SHP77 (cell line): ENCODE results near the gene GOSR1.
"Not testable (repeated sequence)": the region's sequence is repeated elsewhere in the genome, so short reads cannot be mapped to it uniquely, and the experiment has no call there.

Source experiments
- DNase-seq, 2 experiments: peaks; one replicate each; lab custom pipeline; 2025; lab: John Stamatoyannopoulos, UW

Gene GOSR1

DNA sequence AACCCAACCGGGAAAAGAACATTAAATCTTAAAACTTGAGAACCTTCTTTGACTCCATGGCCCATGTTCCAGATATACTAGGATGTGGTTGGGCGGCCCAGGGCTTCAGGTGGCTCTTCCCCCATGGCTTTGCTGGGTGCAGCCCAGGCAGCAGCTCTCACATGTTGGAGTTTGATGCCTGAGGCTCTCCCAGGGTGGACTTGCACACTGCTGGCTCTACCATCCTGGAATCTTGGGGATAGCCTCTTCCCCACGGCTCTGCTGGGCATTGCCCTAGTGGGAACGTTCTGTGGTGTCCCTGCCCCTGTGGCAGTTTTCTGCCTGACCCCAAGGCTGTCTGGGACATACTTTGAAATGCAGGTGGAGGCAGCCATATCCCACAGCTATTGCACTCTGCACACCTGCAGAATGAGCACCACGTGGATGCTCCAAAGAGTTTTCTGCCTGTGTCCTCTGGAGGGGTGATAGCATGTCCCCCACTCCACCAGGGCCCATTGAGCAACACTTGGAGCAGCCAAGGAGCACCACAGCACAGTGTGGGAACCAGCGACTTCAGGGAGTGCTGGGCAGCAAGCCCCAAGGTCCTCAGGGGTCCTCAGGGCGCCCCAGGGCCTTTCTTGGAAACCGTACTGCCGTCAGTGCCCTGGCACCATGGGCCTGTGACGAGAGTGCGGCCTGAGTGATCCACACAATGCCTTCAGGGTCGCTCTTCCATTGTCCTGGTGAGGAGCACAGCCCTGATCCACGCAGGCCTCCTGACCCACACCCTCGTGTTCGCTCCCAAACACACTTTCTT, 70.8 kb downstream of the GOSR1 start:
- no peak for DNase-seq

DNA sequence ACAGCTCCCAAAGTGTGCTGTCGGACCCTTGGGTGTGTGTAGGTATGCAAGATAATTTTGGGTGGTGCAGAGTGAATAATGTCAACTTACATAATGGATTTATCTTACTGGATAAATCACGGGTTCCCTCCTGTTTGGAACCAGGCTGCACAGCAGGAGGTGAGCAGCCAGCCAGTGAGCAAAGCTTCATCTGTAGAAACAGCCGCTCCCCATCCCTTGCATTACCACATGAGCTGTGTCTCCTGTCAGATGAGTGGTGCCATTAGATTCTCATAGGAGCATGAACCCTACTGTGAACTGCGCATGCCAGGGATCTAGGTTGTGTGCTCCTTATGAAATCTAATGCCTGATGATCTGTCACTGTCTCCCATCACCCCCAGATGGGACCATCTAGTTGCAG, 72.0 kb downstream of the GOSR1 start:
- DNase-seq = not testable (repeated sequence)

DNA sequence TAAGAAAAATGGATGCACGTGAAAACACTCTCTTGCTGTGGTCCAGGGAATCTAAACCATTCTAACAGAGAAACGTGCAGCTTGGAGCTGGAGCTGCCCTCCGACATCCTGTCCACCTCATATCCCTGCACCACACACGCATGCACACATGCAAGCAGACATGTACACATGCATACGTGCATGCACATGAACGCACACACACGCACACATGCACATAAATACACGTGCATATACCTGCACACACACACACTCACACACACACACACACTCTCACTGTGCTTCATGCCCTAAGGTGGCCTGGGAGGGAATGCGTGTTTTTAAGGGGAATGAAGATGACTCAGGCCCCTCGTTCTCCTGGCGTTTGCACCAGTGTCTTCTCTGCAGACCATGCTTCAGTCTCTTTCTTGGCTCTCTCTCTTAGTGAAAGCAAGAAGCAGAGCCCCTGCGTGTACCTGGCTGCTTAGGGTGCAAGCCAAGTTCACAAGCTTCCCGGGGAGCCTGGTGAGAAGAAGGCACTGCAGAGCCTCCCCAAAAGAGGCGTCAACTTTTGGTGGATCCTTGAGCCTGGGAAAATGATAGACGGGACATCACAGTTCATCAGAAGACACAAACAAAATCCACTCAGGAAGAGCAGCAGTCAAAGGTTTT, 72.8 kb downstream of the GOSR1 start:
- DNase-seq = no peak

DNA sequence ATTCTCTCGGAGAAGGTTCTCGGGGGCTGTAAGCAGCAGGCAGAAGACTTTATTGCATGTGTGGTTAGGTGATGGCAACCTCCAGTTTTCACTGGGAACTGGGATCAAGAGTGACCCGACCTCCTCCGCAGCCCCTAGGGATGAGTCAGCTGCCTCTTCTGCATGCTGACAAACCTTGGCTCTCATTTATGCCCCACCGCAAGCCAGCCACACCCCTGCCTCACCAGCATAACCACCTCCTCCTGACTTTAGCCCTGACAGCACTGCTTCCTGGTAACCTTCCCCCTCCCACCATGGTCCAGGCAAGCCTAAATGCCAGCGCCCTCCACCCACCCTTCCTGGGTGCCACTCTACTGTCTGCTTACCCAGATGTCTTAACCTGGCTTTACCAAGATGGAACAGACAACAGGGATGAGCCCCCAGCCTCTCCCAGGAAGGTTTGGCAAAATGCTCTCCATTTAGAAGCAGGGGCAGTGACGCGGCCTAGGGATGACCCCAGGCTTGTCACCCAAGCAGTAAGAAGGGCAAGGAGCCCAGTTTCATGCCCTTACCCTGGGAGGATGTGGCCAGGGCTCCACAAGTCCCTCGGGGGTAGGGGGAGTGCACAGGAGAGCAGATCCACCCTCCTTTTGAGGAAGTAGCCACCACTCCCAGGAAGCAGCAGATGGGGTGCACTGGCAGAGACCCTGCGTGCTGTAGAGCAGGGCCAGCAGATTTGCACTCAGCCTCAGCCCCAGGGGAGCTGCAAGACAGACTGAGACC, 73.5 kb downstream of the GOSR1 start:
- no peak for DNase-seq

DNA sequence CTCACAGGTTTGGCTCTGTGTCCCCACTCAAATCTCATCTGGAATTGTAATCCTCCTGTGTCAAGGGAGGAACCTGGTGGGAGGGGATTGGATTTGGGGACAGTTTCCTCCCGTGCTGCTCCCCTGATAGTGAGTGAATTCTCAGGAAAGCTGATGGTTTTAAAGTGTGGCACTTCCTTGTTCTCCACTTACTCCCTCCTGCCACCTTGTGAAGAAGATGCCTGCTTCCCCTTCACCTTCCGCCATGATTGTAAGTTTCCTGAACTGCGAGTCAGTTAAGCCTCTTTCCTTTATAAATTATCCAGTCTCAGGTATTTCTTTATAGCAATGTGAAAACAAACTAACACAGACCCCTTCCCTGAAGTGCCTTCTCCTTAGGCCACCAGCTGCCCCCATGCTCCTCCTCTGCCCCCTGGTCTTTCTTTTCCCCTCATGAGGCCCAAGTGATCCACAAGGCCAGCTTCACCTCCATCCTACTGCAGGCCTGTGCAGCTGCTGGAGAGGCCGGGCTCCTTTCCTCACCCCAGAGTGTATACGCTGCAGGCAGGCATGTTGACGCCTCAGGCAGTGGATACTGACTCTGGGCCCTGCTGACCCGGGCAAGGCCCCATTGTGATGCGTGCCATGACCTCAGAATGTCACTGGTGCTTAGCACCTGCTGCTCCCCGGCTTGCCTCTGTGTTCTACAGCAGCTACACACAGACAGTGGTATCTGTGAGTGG, 74.2 kb downstream of the GOSR1 start:
- not testable (repeated sequence) for DNase-seq

GRCh38 chr17:30551996-30552339, 74.8 kb downstream of the GOSR1 start:
- no peak for DNase-seq

GRCh38 chr17:30552994-30553566, 75.9 kb downstream of the GOSR1 start:
- DNase-seq = no peak

GRCh38 chr17:30553823-30554440, 76.7 kb downstream of the GOSR1 start:
- not testable (repeated sequence) for DNase-seq

DNA sequence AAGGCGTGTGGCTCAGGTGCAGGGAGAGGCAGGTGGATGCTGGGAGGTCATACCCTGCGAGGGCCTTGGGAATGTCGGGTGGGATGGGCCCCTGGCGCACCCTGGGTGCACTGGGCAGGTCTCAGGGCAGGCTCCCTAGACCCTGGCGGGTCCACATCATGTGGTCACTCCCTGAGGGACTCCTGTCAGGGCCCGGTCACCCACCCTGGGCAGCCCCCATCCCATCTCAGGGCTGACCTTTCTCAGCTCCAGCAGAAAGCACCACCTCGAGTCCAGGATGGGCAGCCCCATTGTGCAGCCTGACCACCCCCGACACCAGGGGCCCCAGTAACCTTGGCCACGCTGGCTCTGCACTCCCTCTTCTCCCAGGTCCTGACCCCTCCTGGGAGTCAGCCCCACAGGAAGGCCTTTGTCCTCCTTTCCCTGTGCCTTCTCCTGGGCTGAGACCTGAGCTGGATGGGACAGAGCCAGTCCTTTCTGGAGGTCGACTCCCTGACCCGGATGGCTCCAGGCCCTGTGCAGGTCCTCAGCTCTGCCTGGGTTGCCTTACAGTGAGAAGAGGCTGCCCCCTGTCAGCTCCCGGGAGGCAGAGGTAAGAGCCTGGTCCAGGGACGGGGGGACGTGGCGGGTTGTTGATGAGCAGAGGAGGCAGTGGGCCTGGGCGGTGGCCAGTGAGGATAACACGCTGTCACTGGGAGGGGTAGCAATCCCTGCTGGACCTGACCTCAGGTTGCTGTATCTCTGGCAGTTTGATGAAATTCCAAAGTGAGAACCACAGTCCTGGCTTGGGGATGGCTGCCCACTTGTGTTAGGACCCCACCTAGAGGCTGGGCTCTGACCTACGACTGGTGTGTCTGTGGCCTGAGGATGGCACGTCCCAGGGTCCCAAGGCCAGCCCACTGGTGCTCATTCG, 77.9 kb downstream of the GOSR1 start:
- DNase-seq = no peak

- DNase-seq = no peak
Measured at GRCh38 chr17:30555942-30556341, 78.7 kb downstream of the GOSR1 start.

DNA sequence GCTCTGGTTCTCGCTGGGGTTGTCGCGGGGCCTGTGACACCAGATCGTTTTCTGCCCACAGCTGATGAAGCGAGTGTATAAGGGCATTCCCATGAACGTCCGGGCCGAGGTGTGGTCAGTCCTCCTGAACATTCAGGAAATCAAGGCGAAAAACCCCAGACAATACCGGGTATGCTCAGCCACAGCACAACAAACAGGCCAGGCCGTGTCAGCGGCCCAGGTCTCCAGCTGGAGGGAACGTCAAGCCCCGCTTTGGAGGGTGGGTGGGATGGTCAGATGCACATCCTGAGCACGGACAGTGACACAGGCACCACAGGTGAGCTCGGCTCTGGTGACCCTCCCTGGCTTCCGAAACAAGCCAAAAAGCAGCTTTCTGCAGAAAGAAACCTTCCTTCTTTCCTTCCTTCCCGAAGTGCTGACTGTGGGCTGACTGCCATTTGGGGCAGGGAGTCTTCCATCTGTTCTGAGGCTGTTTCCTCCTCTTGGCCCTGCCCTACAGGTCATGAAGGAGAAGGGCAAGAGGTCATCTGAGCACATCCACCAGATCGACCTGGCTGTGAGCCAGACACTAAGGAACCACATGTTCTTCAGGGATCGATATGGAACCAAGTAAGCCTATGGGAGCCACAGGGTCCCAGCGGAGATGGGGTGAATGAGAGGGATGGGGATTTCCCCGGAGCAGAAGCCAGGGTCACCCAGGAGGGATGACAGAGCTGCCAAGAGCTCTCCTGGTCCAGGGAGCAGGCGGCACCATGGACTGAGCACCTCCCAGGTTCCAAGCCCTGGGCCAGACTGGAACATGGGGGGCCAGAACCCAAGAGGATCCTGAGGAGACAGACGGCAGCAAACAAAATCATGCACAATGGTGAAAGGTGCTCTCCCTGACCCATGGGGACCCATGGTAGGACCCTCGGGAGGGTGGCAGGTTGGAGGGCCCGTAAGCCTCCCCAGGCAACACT, 79.4 kb downstream of the GOSR1 start:
- DNase-seq = no peak

GRCh38 chr17:30557916-30558685, 80.9 kb downstream of the GOSR1 start:
- no peak for DNase-seq

DNA sequence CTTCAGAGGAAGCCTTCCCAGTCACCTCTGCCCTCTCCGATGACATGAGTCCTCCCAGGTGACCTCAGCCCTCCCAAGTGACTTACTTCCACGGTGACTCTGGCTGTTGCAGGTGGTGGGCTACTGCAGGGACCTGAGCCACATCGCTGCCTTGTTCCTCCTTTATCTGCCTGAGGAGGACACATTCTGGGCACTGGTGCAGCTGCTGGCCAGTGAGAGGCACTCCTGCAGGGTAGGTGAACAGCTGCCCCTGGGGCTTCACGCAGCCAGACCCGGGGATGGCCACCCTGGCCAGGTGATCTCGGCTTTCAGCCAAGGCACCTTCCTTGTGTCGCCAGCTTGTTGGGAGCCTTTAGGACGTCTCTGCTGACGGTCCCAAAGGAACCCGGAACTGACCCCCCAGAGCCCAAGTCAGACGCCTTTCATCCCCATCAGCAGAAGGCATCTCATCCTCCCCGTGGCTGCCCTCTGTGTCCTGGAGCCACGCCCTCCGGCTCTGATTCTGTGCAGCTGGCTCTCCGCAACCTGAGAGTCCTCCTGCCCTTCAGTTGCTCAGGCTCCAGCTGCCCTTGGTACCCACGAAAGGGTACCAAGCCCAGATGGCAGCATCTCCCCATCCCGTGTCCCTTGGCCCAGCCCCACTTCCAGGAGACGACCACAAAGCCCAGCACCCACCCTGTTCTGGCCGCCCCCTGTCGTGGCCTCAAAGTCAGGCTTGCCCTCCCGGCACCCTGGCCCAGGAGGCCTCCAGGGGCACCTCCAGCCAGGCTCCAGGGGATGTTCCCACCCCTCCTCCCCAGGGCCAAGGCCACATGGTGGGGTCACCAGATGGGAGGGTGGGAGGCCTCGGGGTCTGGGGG, 81.7 kb downstream of the GOSR1 start:
- DNase-seq = no peak

DNA sequence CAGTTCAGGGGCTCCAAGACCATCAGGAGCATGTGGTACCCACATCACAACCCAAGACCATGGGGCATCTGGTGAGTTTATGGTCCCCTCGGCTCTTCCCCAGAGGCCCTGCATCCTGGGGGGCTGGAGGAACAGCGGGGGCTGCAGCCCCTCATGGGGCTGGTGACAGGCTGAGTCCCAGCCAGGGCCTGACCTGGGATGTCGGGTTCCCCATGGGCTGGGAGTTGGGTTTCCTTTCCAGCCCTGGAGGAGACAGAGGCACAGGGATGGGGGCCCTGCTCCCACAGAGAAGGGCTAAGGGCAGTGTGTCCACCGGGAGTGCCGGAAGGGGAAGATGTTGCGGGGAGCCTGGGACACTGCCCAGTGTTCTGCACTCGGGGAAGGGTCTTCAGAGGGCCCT, 82.4 kb downstream of the GOSR1 start:
- DNase-seq = no peak

DNA sequence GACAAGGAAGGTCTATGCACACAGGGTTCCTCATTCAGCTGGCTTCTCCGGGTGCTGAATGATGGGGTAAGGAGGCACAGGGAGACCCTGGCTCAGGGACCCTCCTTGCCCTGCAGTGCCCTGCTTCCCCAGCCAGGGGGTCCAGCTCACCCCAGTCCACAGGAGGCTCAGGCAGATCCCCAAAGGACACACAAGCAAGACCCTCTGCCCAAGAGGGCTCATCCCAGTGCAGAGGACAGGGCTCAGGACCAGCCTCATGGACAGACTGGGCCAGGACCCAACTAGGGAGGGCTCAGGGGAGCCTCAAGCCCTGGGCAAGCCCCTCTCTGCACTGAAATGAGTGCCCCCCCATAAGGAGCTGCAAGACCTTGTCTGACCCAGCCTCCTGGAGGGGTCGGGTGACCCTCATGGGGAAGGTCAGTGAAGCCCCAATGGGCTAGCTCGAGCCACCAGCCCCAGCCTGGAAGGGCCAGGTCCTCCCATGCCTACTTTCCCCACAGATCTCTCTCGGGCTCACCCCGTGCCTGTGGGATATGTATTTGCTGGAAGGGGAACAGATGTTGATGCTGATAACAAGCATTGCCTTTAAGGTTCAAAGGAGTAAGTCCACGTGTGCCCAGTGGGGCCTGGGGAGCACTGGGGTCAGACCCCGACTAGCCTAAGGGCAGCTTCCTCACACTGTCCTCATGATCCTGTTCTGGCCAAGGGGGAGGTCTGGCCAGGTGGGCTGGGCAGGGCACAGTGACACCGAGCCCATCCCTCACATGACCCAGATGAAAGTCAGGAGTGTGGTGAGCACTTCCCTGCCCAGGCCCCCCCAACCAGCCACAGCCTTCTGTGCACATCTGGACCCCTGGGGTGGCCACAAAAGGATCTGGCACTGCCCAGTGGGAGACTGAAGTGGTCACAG, 83.2 kb downstream of the GOSR1 start:
- not testable (repeated sequence) for DNase-seq

- not testable (repeated sequence) for DNase-seq
Measured at GRCh38 chr17:30561766-30562165, 84.6 kb downstream of the GOSR1 start.
